ENCODE results near the gene ACSL1.

- TF ChIP-seq EZH2phosphoT487 (IDR thresholded peaks at IDR 0.05; ENCODE audit: insufficient read depth, low read depth): no peak
- TF ChIP-seq EZH2 (IDR thresholded peaks at IDR 0.05; ENCODE audit: insufficient read depth, poor library complexity, severe bottlenecking): no peak
Observed at GRCh38 chr4:184849185-184849584, 23.4 kb upstream of the ACSL1 start.
